GM12873 (cell line): ENCODE data around the gene NINJ2.

Experiments
- CTCF ChIP-seq: IDR thresholded peaks from 2 replicates; pipeline ENCODE4 v1.5.1; 2012; ENCODE audit warnings: low read depth, mild to moderate bottlenecking, moderate library complexity, low read length, control low read depth; ENCODE audit not compliant: insufficient read depth; ENCODE audit errors: missing control alignments

The NINJ2 gene

GRCh38 chr12:524167-524951, 138.9 kb downstream of the NINJ2 start:
- TF ChIP-seq CTCF, result no peak

GRCh38 chr12:522692-523378, 140.4 kb downstream of the NINJ2 start:
- no peak for TF ChIP-seq CTCF

GRCh38 chr12:520119-520518, 143.1 kb downstream of the NINJ2 start:
- TF ChIP-seq CTCF, result no peak

GRCh38 chr12:517538-517937, 145.7 kb downstream of the NINJ2 start:
- no peak for TF ChIP-seq CTCF
